Cerebellar cortex (tissue), 1 donor: ENCODE results near the gene TMEM215.
"Not testable (repeated sequence)": the region's sequence is repeated elsewhere in the genome, so short reads cannot be mapped to it uniquely, and the experiment has no call there.

Experiments used
- DNase-seq: peaks from one replicate; pipeline ENCODE4 v3.0.0-alpha.2; 2015; ENCODE audit warnings: low spot score

The TMEM215 gene

GRCh38 chr9:32783168-32783891, at the start of gene TMEM215:
TMEM215 (plus strand) TSS chr9:32783540; CDS start chr9:32784184, 644 bp downstream.
- no peak for DNase-seq

- no peak for DNase-seq
These were observed 47.9 kb upstream of the TMEM215 start for GRCh38 chr9:32735476-32735875.

GRCh38 chr9:32737378-32737777, 46.0 kb upstream of the TMEM215 start:
- DNase-seq = no peak

GRCh38 chr9:32738501-32739172, 44.7 kb upstream of the TMEM215 start:
- DNase-seq = no peak

GRCh38 chr9:32741706-32742105, 41.6 kb upstream of the TMEM215 start:
- DNase-seq = no peak

GRCh38 chr9:32742296-32742695, 41.0 kb upstream of the TMEM215 start:
- no peak for DNase-seq

GRCh38 chr9:32748013-32748412, 35.3 kb upstream of the TMEM215 start:
- DNase-seq = no peak

- no peak for DNase-seq
These were observed 27.6 kb upstream of the TMEM215 start for GRCh38 chr9:32755730-32756129.

- no peak for DNase-seq
These were observed 19.2 kb upstream of the TMEM215 start for GRCh38 chr9:32764139-32764538.

- DNase-seq = no peak
These were observed 8.1 kb upstream of the TMEM215 start for GRCh38 chr9:32775283-32775682.

GRCh38 chr9:32776201-32776600, 7.1 kb upstream of the TMEM215 start:
- no peak for DNase-seq

- no peak for DNase-seq
These were observed 718 bp upstream of the TMEM215 start for GRCh38 chr9:32782476-32783167.

- DNase-seq = no peak
These were observed 4.5 kb downstream of the TMEM215 start for GRCh38 chr9:32787816-32788215.

- DNase-seq = not testable (repeated sequence)
These were observed 12.7 kb downstream of the TMEM215 start for GRCh38 chr9:32796015-32796414.

- no peak for DNase-seq
These were observed 18.2 kb downstream of the TMEM215 start for GRCh38 chr9:32801530-32801929.

GRCh38 chr9:32807217-32807616, 23.9 kb downstream of the TMEM215 start:
- DNase-seq = no peak

GRCh38 chr9:32811246-32811645, 27.9 kb downstream of the TMEM215 start:
- DNase-seq = no peak

- DNase-seq = no peak
These were observed 37.0 kb downstream of the TMEM215 start for GRCh38 chr9:32820322-32820721.

- DNase-seq = no peak
These were observed 39.8 kb downstream of the TMEM215 start for GRCh38 chr9:32823101-32823500.

- no peak for DNase-seq
These were observed 40.2 kb downstream of the TMEM215 start for GRCh38 chr9:32823551-32823950.

- no peak for DNase-seq
These were observed 41.9 kb downstream of the TMEM215 start for GRCh38 chr9:32825203-32825602.

GRCh38 chr9:32828861-32829260, 45.5 kb downstream of the TMEM215 start:
- no peak for DNase-seq

GRCh38 chr9:32832346-32832745, 49.0 kb downstream of the TMEM215 start:
- DNase-seq = no peak
